Gastroesophageal sphincter (tissue), 4 donors: ENCODE results near the gene CACNB4. TPM values are rescaled to one million over a fixed set of nuclear protein-coding genes. Genes with fewer than 3 reads are reported as not detected.
A peak's percentile ranks its signal among the peaks of the same experiment; 100 is the strongest.

ENCODE experiments used
- ATAC-seq: fragments of 150-250 bp; one replicate; pipeline ENCODE4 v1.9.1; 2016; ENCODE audit warnings: mild to moderate bottlenecking, moderate library complexity
- H3K27ac ChIP-seq, 4 donors: fragments of 200-600 bp; sonication (generic) in 3 of 4; 1 replicate in 3 of 4; 2 replicates in 1 of 4; pipeline ENCODE4 v1.5.1; 2016 to 2019
- H3K27me3 ChIP-seq: fragments of 200-600 bp; sonication (generic); one replicate; pipeline ENCODE4 v1.5.1; 2019
- H3K36me3 ChIP-seq, 2 donors: fragments of 200-600 bp; sonication (generic); one replicate each; pipeline ENCODE4 v1.5.1; 2019; ENCODE audit warnings: control low read depth in 1 of 2
- H3K4me1 ChIP-seq, 3 donors: fragments of 200-600 bp; sonication (generic); 1 replicate in 2 of 3; 2 replicates in 1 of 3; pipeline ENCODE4 v1.5.1; 2016 to 2019; ENCODE audit warnings: control low read depth in 2 of 3
- H3K4me3 ChIP-seq, 2 donors: fragments of 200-600 bp; sonication (generic); one replicate each; pipeline ENCODE4 v1.5.1; 2019; ENCODE audit warnings: mild to moderate bottlenecking in 1 of 2, moderate library complexity in 1 of 2
- H3K9me3 ChIP-seq, 3 donors: fragments of 200-600 bp; sonication (generic); one replicate each; pipeline ENCODE4 v1.5.1; 2017 to 2019; ENCODE audit warnings: control low read depth in 2 of 3
- CTCF ChIP-seq, 4 experiments: fragments of 200-600 bp in 2 of 4; fragments of 450-650 bp in 2 of 4; sonication (generic) in 1 of 4; IDR thresholded peaks; one replicate each; pipeline ENCODE4 v1.5.1; 2017 to 2019; ENCODE audit warnings: antibody characterized with exemption in 4 of 4, mild to moderate bottlenecking in 2 of 4, moderate library complexity in 2 of 4
- EP300 ChIP-seq: sonication (generic); formaldehyde crosslinking; IDR thresholded peaks from one replicate; pipeline ENCODE4 v1.6.1; 2017; ENCODE audit warnings: antibody characterized with exemption, mild to moderate bottlenecking
- POLR2A ChIP-seq, 2 donors: fragments of 450-650 bp; IDR thresholded peaks; one replicate each; pipeline ENCODE4 v1.6.1; 2017; ENCODE audit warnings: antibody characterized with exemption in 2 of 2, mild to moderate bottlenecking in 2 of 2, moderate library complexity in 1 of 2
- POLR2AphosphoS5 ChIP-seq: sonication (generic); formaldehyde crosslinking; IDR thresholded peaks from one replicate; pipeline ENCODE4 v1.6.1; 2017; ENCODE audit warnings: antibody characterized with exemption
- WGBS, 2 donors: methylation state at CpG; one replicate each; pipeline ENCODE4 v1.1.5; 2018; ENCODE audit warnings: low coverage in 1 of 2; 5-methylcytosine and 5-hydroxymethylcytosine counted together
- total RNA-seq, 4 donors: library from RNA; depleted of rRNA; stranded (reverse); fragments of >200 nt; gene quantifications; one replicate each; pipeline ENCODE4 v1.1.0, GENCODE V29; 2016

Gene CACNB4
- total RNA-seq, 4 donors from 2014 or later: 1.4 to 5.4 (median 1.9) TPM

GRCh38 chr2:151961558-151961957 is 137.3 kb downstream of the CACNB4 start:
- 90 to 100% methylated on average over 1 to 2 of the region's 4 CpGs for WGBS, 2 donors
- peaks cover 4 to 25% (median 9%) of the 10 kb centered on the region in 3 donors for H3K4me1 ChIP-seq
- no peak overlapping the region for H3K27ac ChIP-seq
- TF ChIP-seq POLR2AphosphoS5: no peak
- no peak for TF ChIP-seq POLR2A (IDR thresholded peaks at IDR 0.05)
- no peak for TF ChIP-seq EP300
- TF ChIP-seq CTCF (IDR thresholded peaks at IDR 0.05): no peak
- H3K36me3 ChIP-seq: no peaks in the 10 kb centered on the region
- H3K4me3 ChIP-seq: no peak overlapping the region
- H3K27me3 ChIP-seq: no peaks in the 10 kb centered on the region
- no peak for ATAC-seq
- no peaks in the 10 kb centered on the region for H3K9me3 ChIP-seq

DNA sequence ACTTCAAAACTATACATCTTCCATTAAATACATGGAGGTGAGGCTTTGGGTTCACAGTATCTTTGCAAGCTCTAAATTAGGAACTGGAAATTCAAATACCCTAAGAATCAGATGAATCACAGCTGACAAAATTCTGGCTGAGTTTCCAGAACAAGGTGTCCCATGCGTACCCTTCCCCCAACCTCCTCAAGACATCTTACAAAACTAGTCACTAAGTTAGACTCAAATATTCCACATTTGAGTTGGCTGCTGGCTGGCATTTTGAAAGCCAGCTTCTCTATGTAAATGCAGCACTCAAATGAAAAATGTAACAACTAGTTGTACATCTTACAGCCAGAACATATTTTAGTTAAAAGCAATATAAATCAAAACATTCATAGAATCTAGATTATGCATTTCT is 139.6 kb downstream of the CACNB4 start:
- Histone ChIP-seq H3K4me3 (no peak overlapping the region), H3K27ac (peak overlapping the region; percentile 20 to 70 (median 57)), H3K36me3 (no peaks in the 10 kb centered on the region), H3K27me3 (no peaks in the 10 kb centered on the region), H3K9me3 (no peaks in the 10 kb centered on the region), H3K4me1 (peaks cover 4 to 25% (median 9%) of the 10 kb centered on the region in 3 donors)
- WGBS, 2 donors: 27 to 40% methylated on average over 1 of the region's 1 CpG
- ATAC-seq: peak; percentile 80
- TF ChIP-seq POLR2A (IDR thresholded peaks at IDR 0.05): no peak
- TF ChIP-seq POLR2AphosphoS5: peak; percentile 91

DNA sequence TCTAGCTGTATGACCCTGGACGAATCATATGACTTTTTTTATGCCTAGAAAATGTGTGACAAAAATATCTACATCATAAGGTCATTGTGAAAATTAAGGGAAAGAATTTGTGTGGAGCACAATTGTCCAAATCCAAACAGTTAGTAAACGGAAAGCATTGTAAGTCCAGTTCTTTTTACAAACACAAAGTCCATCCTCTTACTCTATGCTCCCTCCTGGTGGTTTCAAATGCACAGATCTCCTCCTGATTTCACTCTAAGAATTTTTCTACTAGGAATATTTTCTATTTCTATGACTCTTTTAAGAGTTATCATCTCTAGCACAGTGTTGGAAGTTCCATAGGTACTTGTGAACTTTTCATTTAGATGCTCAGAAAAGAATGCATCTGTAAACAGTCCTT is 145.4 kb downstream of the CACNB4 start:
- H3K9me3 ChIP-seq: no peaks in the 10 kb centered on the region
- no peak for ATAC-seq
- H3K27ac ChIP-seq: no peak overlapping the region
- H3K36me3 ChIP-seq: no peaks in the 10 kb centered on the region
- H3K4me1 ChIP-seq: peaks cover 0 to 5% (median 2%) of the 10 kb centered on the region in 3 donors
- no peak overlapping the region for H3K4me3 ChIP-seq
- WGBS, 2 donors: 70 to 76% methylated on average over 2 of the region's 2 CpGs
- H3K27me3 ChIP-seq: no peaks in the 10 kb centered on the region
- TF ChIP-seq EP300: no peak
- no peak for TF ChIP-seq POLR2A (IDR thresholded peaks at IDR 0.05)
- TF ChIP-seq POLR2AphosphoS5: no peak
- no peak for TF ChIP-seq CTCF (IDR thresholded peaks at IDR 0.05)

- Histone ChIP-seq H3K27me3 (no peaks in the 10 kb centered on the region), H3K9me3 (no peaks in the 10 kb centered on the region), H3K27ac (no peak overlapping the region), H3K4me3 (no peak overlapping the region), H3K36me3 (no peaks in the 10 kb centered on the region), H3K4me1 (peaks cover 0 to 6% (median 0%) of the 10 kb centered on the region in 3 donors)
- TF ChIP-seq CTCF (IDR thresholded peaks at IDR 0.05) (no peak), EP300 (no peak)
- 81 to 92% methylated on average over 11 to 14 of the region's 14 CpGs for WGBS, 2 donors
- no peak for ATAC-seq
Observed at GRCh38 chr2:151952691-151953456, 146.0 kb downstream of the CACNB4 start.

- H3K4me3 ChIP-seq: peak overlapping the region in 1 of 2 donors; percentile 25
- H3K9me3 ChIP-seq: peaks cover 0 to 2% (median 0%) of the 10 kb centered on the region in 3 donors
- WGBS, 2 donors: 28 to 60% methylated on average over 5 of the region's 5 CpGs
- H3K36me3 ChIP-seq: no peaks in the 10 kb centered on the region
- H3K27ac ChIP-seq: no peak overlapping the region
- TF ChIP-seq POLR2AphosphoS5: no peak
- no peak for TF ChIP-seq CTCF (IDR thresholded peaks at IDR 0.05)
- TF ChIP-seq EP300: no peak
- no peak for TF ChIP-seq POLR2A (IDR thresholded peaks at IDR 0.05)
- H3K4me1 ChIP-seq: peaks cover 0 to 16% (median 0%) of the 10 kb centered on the region in 3 donors
- ATAC-seq: peak; percentile 53
- H3K27me3 ChIP-seq: no peaks in the 10 kb centered on the region
Observed at GRCh38 chr2:151947813-151948165, 151.1 kb downstream of the CACNB4 start.
